Measurements from ENCODE around the gene CLDND1. TPM values are rescaled to one million over a fixed set of nuclear protein-coding genes. Genes with fewer than 3 reads are reported as not detected.

CLDND1 gene
- total and polyA plus RNA-seq, 2 of the 13 experiments (the other 11 are each of a cell fraction or from before 2014, with no cell fraction given), result 50.8 to 121 TPM

DNA sequence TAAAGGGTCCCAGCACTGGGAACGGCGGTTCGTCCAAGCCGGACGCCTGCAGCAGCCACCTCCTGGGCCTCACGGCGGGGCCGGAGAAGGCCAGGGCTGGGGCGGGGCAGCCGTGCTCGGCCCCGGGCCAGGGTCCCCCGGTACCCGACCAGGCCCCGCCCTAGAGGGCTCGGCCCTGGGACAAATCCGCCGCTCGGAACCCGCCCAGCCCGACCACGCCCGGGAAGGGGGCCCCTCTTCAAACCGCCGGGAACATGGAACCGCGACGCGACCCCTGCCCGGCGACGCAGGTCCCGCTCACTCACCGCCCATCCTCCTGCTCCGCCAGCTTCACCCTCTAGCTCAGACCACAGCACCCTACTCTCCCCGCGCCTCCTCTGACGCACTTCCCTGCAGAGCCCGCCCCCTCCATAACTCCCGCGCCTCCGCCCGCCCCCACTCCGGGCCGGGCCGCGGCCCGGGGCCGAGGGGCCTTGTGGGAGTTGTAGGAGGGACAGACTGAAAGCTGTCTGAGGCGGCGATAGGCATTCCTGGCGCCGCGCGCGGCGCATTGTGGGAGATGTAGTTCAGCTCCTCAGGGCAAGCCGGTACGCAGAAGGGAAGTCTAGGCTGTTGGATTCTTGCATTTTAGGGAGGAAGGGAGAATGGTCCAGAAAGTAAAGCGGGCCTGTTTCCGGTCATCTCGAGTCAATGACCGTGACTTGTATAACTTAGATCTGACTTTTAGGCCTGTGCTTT lies at the start of gene CLDND1 (continued):
- TF ChIP-seq, protein P1, sequence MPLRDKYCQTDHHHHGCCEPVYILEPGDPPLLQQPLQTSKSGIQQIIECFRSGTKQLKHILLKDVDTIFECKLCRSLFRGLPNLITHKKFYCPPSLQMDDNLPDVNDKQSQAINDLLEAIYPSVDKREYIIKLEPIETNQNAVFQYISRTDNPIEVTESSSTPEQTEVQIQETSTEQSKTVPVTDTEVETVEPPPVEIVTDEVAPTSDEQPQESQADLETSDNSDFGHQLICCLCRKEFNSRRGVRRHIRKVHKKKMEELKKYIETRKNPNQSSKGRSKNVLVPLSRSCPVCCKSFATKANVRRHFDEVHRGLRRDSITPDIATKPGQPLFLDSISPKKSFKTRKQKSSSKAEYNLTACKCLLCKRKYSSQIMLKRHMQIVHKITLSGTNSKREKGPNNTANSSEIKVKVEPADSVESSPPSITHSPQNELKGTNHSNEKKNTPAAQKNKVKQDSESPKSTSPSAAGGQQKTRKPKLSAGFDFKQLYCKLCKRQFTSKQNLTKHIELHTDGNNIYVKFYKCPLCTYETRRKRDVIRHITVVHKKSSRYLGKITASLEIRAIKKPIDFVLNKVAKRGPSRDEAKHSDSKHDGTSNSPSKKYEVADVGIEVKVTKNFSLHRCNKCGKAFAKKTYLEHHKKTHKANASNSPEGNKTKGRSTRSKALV (CRISPR knock-in tag; IDR thresholded peaks at IDR 0.05), result peak; percentile 36; the same call in 1 of the 2 replicates
- TF ChIP-seq, protein P2, sequence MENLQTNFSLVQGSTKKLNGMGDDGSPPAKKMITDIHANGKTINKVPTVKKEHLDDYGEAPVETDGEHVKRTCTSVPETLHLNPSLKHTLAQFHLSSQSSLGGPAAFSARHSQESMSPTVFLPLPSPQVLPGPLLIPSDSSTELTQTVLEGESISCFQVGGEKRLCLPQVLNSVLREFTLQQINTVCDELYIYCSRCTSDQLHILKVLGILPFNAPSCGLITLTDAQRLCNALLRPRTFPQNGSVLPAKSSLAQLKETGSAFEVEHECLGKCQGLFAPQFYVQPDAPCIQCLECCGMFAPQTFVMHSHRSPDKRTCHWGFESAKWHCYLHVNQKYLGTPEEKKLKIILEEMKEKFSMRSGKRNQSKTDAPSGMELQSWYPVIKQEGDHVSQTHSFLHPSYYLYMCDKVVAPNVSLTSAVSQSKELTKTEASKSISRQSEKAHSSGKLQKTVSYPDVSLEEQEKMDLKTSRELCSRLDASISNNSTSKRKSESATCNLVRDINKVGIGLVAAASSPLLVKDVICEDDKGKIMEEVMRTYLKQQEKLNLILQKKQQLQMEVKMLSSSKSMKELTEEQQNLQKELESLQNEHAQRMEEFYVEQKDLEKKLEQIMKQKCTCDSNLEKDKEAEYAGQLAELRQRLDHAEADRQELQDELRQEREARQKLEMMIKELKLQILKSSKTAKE (CRISPR knock-in tag; IDR thresholded peaks at IDR 0.05; ENCODE audit: borderline replicate concordance), result no peak
- TF ChIP-seq ZBTB42 (CRISPR knock-in tag; IDR thresholded peaks at IDR 0.05) (no peak), SMAD1 (CRISPR knock-in tag; IDR thresholded peaks at IDR 0.05; ENCODE audit: borderline replicate concordance, low read depth) (no peak), CHD4 (IDR thresholded peaks at IDR 0.05; ENCODE audit: borderline replicate concordance, low read length) (no peak), ZBTB7A (CRISPR knock-in tag; IDR thresholded peaks at IDR 0.05) (no peak), ZNF331 (CRISPR knock-in tag; IDR thresholded peaks at IDR 0.05) (no peak), ZNF33A (CRISPR knock-in tag; IDR thresholded peaks at IDR 0.05; ENCODE audit: borderline replicate concordance) (0 out of 2 replicates have a peak, but pooled peaks have one; percentile 24), ZNF484 (CRISPR knock-in tag; IDR thresholded peaks at IDR 0.05; ENCODE audit: borderline replicate concordance, low read depth) (no peak), FOXP1 (IDR thresholded peaks at IDR 0.05) (no peak), FOXP1 (CRISPR knock-in tag; IDR thresholded peaks at IDR 0.05) (no peak), ZNF737 (CRISPR knock-in tag; IDR thresholded peaks at IDR 0.05; ENCODE audit: borderline replicate concordance) (no peak), NCOA5 (CRISPR knock-in tag; IDR thresholded peaks at IDR 0.05) (no peak), CBFB (CRISPR knock-in tag; IDR thresholded peaks at IDR 0.05) (0 out of 2 replicates have a peak, but pooled peaks have one; percentile 46), ZNF263 (CRISPR knock-in tag; IDR thresholded peaks at IDR 0.05) (no peak), EHMT2 (IDR thresholded peaks at IDR 0.05; ENCODE audit: borderline replicate concordance, low read depth, low read length) (no peak), PTBP1 (IDR thresholded peaks at IDR 0.05; ENCODE audit: low read depth, low read length, poor library complexity, severe bottlenecking) (no peak), STAT5B (CRISPR knock-in tag; IDR thresholded peaks at IDR 0.05) (no peak), NCOR1 (IDR thresholded peaks at IDR 0.05; ENCODE audit: borderline replicate concordance, low read length) (no peak), IKZF1 (IDR thresholded peaks at IDR 0.05) (no peak), ZNF343 (CRISPR knock-in tag; IDR thresholded peaks at IDR 0.05) (no peak)
- TF ChIP-seq, protein P3, sequence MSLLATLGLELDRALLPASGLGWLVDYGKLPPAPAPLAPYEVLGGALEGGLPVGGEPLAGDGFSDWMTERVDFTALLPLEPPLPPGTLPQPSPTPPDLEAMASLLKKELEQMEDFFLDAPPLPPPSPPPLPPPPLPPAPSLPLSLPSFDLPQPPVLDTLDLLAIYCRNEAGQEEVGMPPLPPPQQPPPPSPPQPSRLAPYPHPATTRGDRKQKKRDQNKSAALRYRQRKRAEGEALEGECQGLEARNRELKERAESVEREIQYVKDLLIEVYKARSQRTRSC (CRISPR knock-in tag; IDR thresholded peaks at IDR 0.05; ENCODE audit: low read depth), result no peak
- TF ChIP-seq, protein P4, sequence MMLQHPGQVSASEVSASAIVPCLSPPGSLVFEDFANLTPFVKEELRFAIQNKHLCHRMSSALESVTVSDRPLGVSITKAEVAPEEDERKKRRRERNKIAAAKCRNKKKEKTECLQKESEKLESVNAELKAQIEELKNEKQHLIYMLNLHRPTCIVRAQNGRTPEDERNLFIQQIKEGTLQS (CRISPR knock-in tag; IDR thresholded peaks at IDR 0.05), result 0 out of 2 replicates have a peak, but pooled peaks have one; percentile 24
- TF ChIP-seq, protein P5, sequence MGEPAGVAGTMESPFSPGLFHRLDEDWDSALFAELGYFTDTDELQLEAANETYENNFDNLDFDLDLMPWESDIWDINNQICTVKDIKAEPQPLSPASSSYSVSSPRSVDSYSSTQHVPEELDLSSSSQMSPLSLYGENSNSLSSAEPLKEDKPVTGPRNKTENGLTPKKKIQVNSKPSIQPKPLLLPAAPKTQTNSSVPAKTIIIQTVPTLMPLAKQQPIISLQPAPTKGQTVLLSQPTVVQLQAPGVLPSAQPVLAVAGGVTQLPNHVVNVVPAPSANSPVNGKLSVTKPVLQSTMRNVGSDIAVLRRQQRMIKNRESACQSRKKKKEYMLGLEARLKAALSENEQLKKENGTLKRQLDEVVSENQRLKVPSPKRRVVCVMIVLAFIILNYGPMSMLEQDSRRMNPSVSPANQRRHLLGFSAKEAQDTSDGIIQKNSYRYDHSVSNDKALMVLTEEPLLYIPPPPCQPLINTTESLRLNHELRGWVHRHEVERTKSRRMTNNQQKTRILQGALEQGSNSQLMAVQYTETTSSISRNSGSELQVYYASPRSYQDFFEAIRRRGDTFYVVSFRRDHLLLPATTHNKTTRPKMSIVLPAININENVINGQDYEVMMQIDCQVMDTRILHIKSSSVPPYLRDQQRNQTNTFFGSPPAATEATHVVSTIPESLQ (CRISPR knock-in tag; conservative IDR thresholded peaks at IDR 0.05), result no peak

Measured in HepG2 (cell line).